GM12864 (cell line): ENCODE results near the gene RNF144A.

ENCODE experiments used
- DNase-seq: peaks from one replicate; pipeline ENCODE4 v3.0.0-alpha.2; 2011; ENCODE audit warnings: low read depth
- H3K4me3 ChIP-seq: 2 replicates; pipeline ENCODE4 v1.5.1; 2011; ENCODE audit warnings: mild to moderate bottlenecking, low read depth, low read length, control low read depth
- TF ChIP-seq, protein P1 (sequence below): IDR thresholded peaks from 2 replicates; pipeline ENCODE4 v1.5.1; 2011; ENCODE audit warnings: low read depth, mild to moderate bottlenecking, moderate library complexity, low read length, control low read depth, inconsistent platforms; ENCODE audit errors: missing control alignments

The RNF144A gene

GRCh38 chr2:6908291-6908690 is 8.9 kb upstream of the RNF144A start:
- H3K4me3 ChIP-seq, result no peak overlapping the region
- TF ChIP-seq, protein P1, sequence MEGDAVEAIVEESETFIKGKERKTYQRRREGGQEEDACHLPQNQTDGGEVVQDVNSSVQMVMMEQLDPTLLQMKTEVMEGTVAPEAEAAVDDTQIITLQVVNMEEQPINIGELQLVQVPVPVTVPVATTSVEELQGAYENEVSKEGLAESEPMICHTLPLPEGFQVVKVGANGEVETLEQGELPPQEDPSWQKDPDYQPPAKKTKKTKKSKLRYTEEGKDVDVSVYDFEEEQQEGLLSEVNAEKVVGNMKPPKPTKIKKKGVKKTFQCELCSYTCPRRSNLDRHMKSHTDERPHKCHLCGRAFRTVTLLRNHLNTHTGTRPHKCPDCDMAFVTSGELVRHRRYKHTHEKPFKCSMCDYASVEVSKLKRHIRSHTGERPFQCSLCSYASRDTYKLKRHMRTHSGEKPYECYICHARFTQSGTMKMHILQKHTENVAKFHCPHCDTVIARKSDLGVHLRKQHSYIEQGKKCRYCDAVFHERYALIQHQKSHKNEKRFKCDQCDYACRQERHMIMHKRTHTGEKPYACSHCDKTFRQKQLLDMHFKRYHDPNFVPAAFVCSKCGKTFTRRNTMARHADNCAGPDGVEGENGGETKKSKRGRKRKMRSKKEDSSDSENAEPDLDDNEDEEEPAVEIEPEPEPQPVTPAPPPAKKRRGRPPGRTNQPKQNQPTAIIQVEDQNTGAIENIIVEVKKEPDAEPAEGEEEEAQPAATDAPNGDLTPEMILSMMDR, result no peak
- DNase-seq, result no peak

DNA sequence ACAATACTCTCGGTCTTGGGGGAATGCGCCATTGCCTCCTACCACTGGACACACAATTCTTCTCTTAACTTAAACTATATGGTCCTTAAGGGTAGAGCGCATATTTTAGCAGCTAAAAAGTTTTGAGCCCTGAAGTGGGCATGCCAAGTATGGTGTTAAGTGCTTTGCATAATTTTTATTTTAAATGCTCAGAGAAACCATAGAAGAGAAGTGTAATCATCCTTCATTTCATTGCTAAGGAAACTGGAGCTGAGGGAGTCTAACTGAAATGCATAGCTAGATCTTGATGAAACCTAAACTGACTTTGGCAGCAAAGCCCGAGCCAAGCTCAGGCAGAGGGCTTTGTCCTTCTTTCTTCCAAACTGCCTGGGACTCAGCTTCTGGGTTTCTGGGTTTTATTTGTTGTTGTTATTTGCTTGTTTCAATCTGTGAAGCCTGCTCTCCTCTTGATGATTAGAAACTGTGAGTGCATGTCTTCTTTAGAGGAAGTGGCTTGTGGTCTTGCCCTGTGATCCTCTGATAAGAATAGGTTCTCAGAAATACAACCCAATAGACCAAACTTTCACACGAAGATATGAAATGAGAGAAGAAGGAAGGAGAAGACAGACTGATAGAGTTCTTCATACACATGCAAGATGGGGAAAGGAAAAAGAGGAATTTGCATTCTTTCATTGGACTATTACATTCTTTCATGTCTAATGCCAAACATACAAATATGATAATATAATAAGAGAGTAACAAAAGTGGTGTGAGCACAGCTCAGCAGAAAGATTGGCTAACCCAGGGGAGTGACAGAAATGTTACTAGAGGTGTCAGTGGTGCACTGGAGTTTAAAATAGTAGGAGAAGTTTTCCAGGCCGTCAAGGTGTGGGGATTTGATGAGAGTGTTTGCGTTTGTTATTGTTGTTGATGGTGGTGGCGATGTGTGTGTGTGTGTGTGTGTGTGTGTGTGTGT is 7.5 kb upstream of the RNF144A start:
- TF ChIP-seq, protein P1, result no peak
- peak; percentile 64 for DNase-seq
- no peak overlapping the region for H3K4me3 ChIP-seq

DNA sequence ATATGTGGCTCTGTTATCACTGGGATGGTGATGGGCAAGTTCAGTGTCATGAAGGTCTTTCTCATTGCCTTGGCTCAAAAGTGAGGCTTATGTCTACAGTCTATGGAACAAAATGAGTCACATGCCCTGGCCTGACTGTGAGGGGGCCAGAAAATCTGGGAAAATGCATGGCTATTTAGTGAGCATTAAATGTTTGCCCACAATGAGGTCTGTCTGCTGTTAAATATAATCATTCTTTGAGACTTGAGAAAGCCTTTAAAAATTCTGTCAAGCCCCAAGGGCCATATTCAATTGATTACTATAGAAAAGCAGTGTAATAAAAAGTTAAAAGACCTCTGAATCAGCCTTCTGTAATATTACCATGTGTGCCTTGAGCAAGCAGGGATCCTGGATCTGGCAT is 5.5 kb upstream of the RNF144A start:
- H3K4me3 ChIP-seq, result no peak overlapping the region
- no peak for DNase-seq
- TF ChIP-seq, protein P1, result no peak

DNA sequence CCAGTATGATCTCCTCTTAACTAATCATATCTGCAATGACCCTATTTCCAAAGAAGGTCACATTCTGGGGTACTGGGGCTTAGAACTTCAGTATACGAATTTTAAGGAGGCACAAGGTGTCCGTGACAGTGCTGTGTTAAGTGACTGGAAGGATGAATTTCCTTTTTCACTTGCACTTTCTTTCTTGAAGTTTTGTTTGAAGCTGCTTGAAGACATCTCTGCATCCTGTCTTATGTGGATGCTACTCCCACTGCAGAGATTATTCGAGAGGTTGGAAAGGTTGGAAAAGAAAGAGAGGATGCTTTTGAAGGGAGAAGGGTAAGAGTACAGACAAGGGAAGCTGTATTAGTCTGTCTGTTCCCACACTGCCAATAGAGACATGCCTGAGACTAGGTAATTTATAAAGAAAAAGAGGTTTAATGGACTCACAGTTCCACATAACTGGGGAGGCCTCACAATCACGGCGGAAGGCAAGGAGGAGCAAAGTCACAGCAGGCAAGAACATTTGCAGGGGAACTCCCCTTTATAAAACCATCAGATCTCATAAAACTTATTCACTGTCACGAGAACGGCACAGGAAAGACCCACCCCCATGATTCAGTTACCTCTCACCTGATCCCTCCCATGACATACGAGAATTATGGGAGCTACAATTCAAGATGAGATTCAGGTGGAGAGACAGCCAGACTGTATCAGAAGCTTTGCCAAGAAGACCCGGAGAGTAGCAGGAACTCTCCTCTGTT is 3.6 kb upstream of the RNF144A start:
- TF ChIP-seq, protein P1, result no peak
- H3K4me3 ChIP-seq, result no peak overlapping the region
- no peak for DNase-seq

- DNase-seq, result no peak
- TF ChIP-seq, protein P1, result no peak
- H3K4me3 ChIP-seq, result no peak overlapping the region
Measured at GRCh38 chr2:6914828-6915227, 2.4 kb upstream of the RNF144A start.

- no peak overlapping the region for H3K4me3 ChIP-seq
- no peak for DNase-seq
- TF ChIP-seq, protein P1, result no peak
Measured at GRCh38 chr2:6915399-6915798, 1.8 kb upstream of the RNF144A start.

DNA sequence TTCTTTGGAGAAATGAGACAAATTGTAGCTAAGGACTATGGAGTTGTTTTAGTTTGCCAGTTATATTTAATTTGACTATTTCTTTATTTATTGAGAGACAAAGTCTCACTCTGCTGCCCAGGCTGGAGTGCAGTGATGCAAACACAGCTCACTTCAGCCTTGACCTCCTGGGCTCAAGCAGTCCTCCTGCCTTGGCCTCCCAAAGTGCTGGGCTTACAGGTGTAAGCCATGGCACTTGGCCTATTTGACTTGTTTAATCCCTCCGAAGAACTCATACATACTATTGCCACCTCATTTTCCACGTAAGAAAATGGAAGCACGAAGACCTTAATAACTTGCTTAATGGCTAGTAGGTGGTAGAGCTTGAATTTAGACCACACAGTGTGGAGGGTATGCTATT is 988 bp upstream of the RNF144A start:
- H3K4me3 ChIP-seq, result no peak overlapping the region
- no peak for DNase-seq
- TF ChIP-seq, protein P1, result no peak
